Stimulated activated naive CD8-positive, alpha-beta T cell treated with anti-CD3 and anti-CD28 coated beads, Interleukin-15, amount 100 ng/mL, for 72 hours (primary cell): ENCODE results near the gene RNF157.

Experiments
- ATAC-seq: fragments of 150-1000 bp; cut with Tn5 transposase; 2 replicates; pipeline ENCODE4 v1.10.0; 2021; ENCODE audit warnings: mild to moderate bottlenecking, moderate library complexity
- DNase-seq, 2 donors: peaks; one replicate each; pipeline ENCODE4 v3.0.0; 2021 to 2022
- H3K27ac Mint-ChIP-seq, 2 donors: one replicate each; pipeline ENCODE4 v1.8.0; 2022; ENCODE audit warnings: mild to moderate bottlenecking in 2 of 2, mixed read lengths in 2 of 2, moderate library complexity in 2 of 2
- H3K27me3 Mint-ChIP-seq: one replicate; pipeline ENCODE4 v1.8.0; 2022; ENCODE audit warnings: mixed read lengths
- H3K4me1 Mint-ChIP-seq: one replicate; pipeline ENCODE4 v1.8.0; 2022; ENCODE audit warnings: mild to moderate bottlenecking, mixed read lengths
- H3K4me3 Mint-ChIP-seq, 2 donors: one replicate each; pipeline ENCODE4 v1.8.0; 2022; ENCODE audit warnings: mild to moderate bottlenecking in 2 of 2, mixed read lengths in 2 of 2, moderate library complexity in 1 of 2
- H3K9me3 Mint-ChIP-seq, 2 donors: one replicate each; pipeline ENCODE4 v1.8.0; 2022; ENCODE audit warnings: mixed read lengths in 2 of 2

Gene RNF157

GRCh38 chr17:76142039-76142584 is 98.2 kb downstream of the RNF157 start:
- ATAC-seq = no peak
- DNase-seq = no peak
- peak overlapping the region; percentile 80 to 82 for H3K4me3 Mint-ChIP-seq
- H3K9me3 Mint-ChIP-seq = no peaks in the 10 kb centered on the region
- H3K4me1 Mint-ChIP-seq = peaks cover 93% of the 10 kb centered on the region
- peak overlapping the region; percentile 3 to 13 for H3K27ac Mint-ChIP-seq
- no peaks in the 10 kb centered on the region for H3K27me3 Mint-ChIP-seq

GRCh38 chr17:76141212-76142038 is 98.9 kb downstream of the RNF157 start, which contains the start of gene FOXJ1:
FOXJ1 (minus strand) TSS chr17:76141245; CDS start chr17:76140395, 850 bp downstream.
- Mint-ChIP-seq H3K27ac (peak within 1 kb of the TSS; percentile 81 to 88), H3K4me3 (peak within 1 kb of the TSS; percentile 80 to 82), H3K27me3 (no peaks in the 10 kb centered on the region)

GRCh38 chr17:76140661-76141211 is 99.6 kb downstream of the RNF157 start:
- no peaks in the 10 kb centered on the region for H3K27me3 Mint-ChIP-seq
- no peaks in the 10 kb centered on the region for H3K9me3 Mint-ChIP-seq
- peak; percentile 22 for ATAC-seq
- H3K4me3 Mint-ChIP-seq = peak overlapping the region; percentile 80 to 82
- no peak for DNase-seq
- peak overlapping the region; percentile 81 to 88 for H3K27ac Mint-ChIP-seq
- H3K4me1 Mint-ChIP-seq = peaks cover 95% of the 10 kb centered on the region

More at GRCh38 chr17:76141212-76142038, 98.9 kb downstream of the RNF157 start, which contains the start of gene FOXJ1:
- ATAC-seq (peak; percentile 77), DNase-seq (peak; percentile 91 to 92)
- Mint-ChIP-seq H3K4me1 (peaks cover 95% of the 10 kb centered on the region), H3K9me3 (no peaks in the 10 kb centered on the region)

GRCh38 chr17:76139801-76140660 is 100.3 kb downstream of the RNF157 start:
- peaks cover 95% of the 10 kb centered on the region for H3K4me1 Mint-ChIP-seq
- peak; percentile 60 for ATAC-seq
- peak overlapping the region; percentile 51 to 81 for H3K27ac Mint-ChIP-seq

GRCh38 chr17:76138896-76139752 is 101.2 kb downstream of the RNF157 start:
- Mint-ChIP-seq H3K4me3 (peak overlapping the region; percentile 59 to 74), H3K9me3 (no peaks in the 10 kb centered on the region), H3K4me1 (peaks cover 95% of the 10 kb centered on the region)

More at GRCh38 chr17:76139801-76140660, 100.3 kb downstream of the RNF157 start:
- Mint-ChIP-seq H3K9me3 (no peaks in the 10 kb centered on the region), H3K4me3 (peak overlapping the region; percentile 80 to 82), H3K27me3 (no peaks in the 10 kb centered on the region)
- DNase-seq = peak; percentile 71 to 76

GRCh38 chr17:76138234-76138895 is 101.9 kb downstream of the RNF157 start:
- H3K4me3 Mint-ChIP-seq = peak overlapping the region in 1 of 2 donors; percentile 74
- ATAC-seq (no peak), DNase-seq (no peak)
- peaks cover 95% of the 10 kb centered on the region for H3K4me1 Mint-ChIP-seq
- no peaks in the 10 kb centered on the region for H3K9me3 Mint-ChIP-seq
- H3K27ac Mint-ChIP-seq = peak overlapping the region in 1 of 2 donors; percentile 88
- H3K27me3 Mint-ChIP-seq = no peaks in the 10 kb centered on the region

More at GRCh38 chr17:76138896-76139752, 101.2 kb downstream of the RNF157 start:
- Mint-ChIP-seq H3K27me3 (no peaks in the 10 kb centered on the region), H3K27ac (peak overlapping the region in 1 of 2 donors; percentile 88)
- DNase-seq (no peak), ATAC-seq (no peak)

- ATAC-seq (no peak), DNase-seq (no peak)
- Mint-ChIP-seq H3K27ac (no peak overlapping the region), H3K9me3 (no peaks in the 10 kb centered on the region), H3K4me3 (peak overlapping the region in 1 of 2 donors; percentile 6), H3K4me1 (peaks cover 89% of the 10 kb centered on the region), H3K27me3 (no peaks in the 10 kb centered on the region)
These were observed 102.7 kb downstream of the RNF157 start for GRCh38 chr17:76137351-76138233.

GRCh38 chr17:76137001-76137350 is 103.3 kb downstream of the RNF157 start:
- no peaks in the 10 kb centered on the region for H3K9me3 Mint-ChIP-seq
- no peaks in the 10 kb centered on the region for H3K27me3 Mint-ChIP-seq
- H3K27ac Mint-ChIP-seq = peak overlapping the region; percentile 29 to 33
- no peak overlapping the region for H3K4me3 Mint-ChIP-seq
- H3K4me1 Mint-ChIP-seq = peaks cover 83% of the 10 kb centered on the region
- DNase-seq (no peak), ATAC-seq (no peak)

- Mint-ChIP-seq H3K4me1 (peaks cover 78% of the 10 kb centered on the region), H3K9me3 (no peaks in the 10 kb centered on the region), H3K27ac (peak overlapping the region; percentile 29 to 33), H3K4me3 (peak overlapping the region in 1 of 2 donors; percentile 52), H3K27me3 (no peaks in the 10 kb centered on the region)
- ATAC-seq (no peak), DNase-seq (no peak)
These were observed 103.9 kb downstream of the RNF157 start for GRCh38 chr17:76136276-76137000.

- ATAC-seq (no peak), DNase-seq (no peak)
- Mint-ChIP-seq H3K27ac (peak overlapping the region in 1 of 2 donors; percentile 63), H3K9me3 (no peaks in the 10 kb centered on the region), H3K4me1 (peaks cover 71% of the 10 kb centered on the region), H3K4me3 (peak overlapping the region in 1 of 2 donors; percentile 52), H3K27me3 (no peaks in the 10 kb centered on the region)
These were observed 104.5 kb downstream of the RNF157 start for GRCh38 chr17:76135810-76136188.

GRCh38 chr17:76134911-76135809 is 105.1 kb downstream of the RNF157 start:
- no peaks in the 10 kb centered on the region for H3K27me3 Mint-ChIP-seq
- peaks cover 65% of the 10 kb centered on the region for H3K4me1 Mint-ChIP-seq
- no peaks in the 10 kb centered on the region for H3K9me3 Mint-ChIP-seq
- H3K4me3 Mint-ChIP-seq = peak overlapping the region; percentile 59 to 71
- H3K27ac Mint-ChIP-seq = peak overlapping the region; percentile 83 to 94
- DNase-seq (peak in 1 of 2 donors; percentile 26), ATAC-seq (peak; percentile 29)
